Keratinocyte (primary cell): ENCODE results near the gene DNAJC24.

Source experiments
- EZH2 ChIP-seq: IDR thresholded peaks from one replicate; pipeline ENCODE4 v1.6.1; 2012; ENCODE audit warnings: inconsistent platforms, mild to moderate bottlenecking, low read length, moderate library complexity
- TF ChIP-seq, protein P1 (sequence below), 3 experiments: IDR thresholded peaks in 1 of 3; conservative IDR thresholded peaks in 1 of 3; optimal IDR thresholded peaks in 1 of 3; 2 replicates in 2 of 3; 3 replicates in 1 of 3; pipeline versions ENCODE3 to v1.5.1; 2011; ENCODE audit warnings: low read length in 3 of 3, mild to moderate bottlenecking in 3 of 3, moderate library complexity in 2 of 3, control low read depth in 1 of 3, inconsistent platforms in 1 of 3; ENCODE audit not compliant: insufficient read depth in 2 of 3; ENCODE audit errors: extremely low read depth in 1 of 3

DNA sequence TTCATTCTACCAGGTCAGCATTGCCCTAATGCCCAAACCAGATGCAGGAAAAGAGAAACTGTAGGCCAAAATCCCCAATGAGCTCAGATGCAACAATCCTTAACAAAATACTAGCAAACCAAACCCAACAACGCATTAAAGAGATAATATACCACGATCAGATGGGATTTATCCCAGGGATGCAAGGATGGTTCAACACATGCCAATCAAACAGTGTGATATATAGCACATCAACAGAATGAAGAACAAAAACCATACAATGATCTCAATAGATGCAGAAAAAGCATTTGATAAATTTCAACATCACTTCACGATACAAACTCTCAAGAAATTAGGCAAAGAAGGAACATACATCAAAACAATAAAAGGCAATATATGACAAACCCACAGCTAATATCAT, 94.8 kb downstream of the DNAJC24 start:
- TF ChIP-seq, protein P1, sequence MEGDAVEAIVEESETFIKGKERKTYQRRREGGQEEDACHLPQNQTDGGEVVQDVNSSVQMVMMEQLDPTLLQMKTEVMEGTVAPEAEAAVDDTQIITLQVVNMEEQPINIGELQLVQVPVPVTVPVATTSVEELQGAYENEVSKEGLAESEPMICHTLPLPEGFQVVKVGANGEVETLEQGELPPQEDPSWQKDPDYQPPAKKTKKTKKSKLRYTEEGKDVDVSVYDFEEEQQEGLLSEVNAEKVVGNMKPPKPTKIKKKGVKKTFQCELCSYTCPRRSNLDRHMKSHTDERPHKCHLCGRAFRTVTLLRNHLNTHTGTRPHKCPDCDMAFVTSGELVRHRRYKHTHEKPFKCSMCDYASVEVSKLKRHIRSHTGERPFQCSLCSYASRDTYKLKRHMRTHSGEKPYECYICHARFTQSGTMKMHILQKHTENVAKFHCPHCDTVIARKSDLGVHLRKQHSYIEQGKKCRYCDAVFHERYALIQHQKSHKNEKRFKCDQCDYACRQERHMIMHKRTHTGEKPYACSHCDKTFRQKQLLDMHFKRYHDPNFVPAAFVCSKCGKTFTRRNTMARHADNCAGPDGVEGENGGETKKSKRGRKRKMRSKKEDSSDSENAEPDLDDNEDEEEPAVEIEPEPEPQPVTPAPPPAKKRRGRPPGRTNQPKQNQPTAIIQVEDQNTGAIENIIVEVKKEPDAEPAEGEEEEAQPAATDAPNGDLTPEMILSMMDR (optimal IDR thresholded peaks at IDR 0.05 in 1 of 3, IDR thresholded peaks at IDR 0.05 in 1 of 3, conservative IDR thresholded peaks at IDR 0.05 in 1 of 3; ENCODE audit: extremely low read depth in 1 of 3, insufficient read depth in 2 of 3, low read length in 3 of 3): no peak
- TF ChIP-seq EZH2: no peak
